Sigmoid colon (tissue), 3 donors: Measurements from ENCODE around the gene EMC8.

Experiments
- POLR2A ChIP-seq, 2 donors: fragments of 450-650 bp; IDR thresholded peaks; one replicate each; pipeline ENCODE4 v1.6.1; 2016; ENCODE audit warnings: antibody characterized with exemption in 2 of 2, mild to moderate bottlenecking in 2 of 2, moderate library complexity in 2 of 2
- TF ChIP-seq, protein P1 (sequence below), 4 experiments: fragments of 450-650 bp in 3 of 4; fragments of 200-600 bp in 1 of 4; IDR thresholded peaks; one replicate each; pipeline ENCODE4 v1.5.1; 2016 to 2019; ENCODE audit warnings: antibody characterized with exemption in 4 of 4, mild to moderate bottlenecking in 3 of 4, moderate library complexity in 2 of 4

- TF ChIP-seq, protein P1, sequence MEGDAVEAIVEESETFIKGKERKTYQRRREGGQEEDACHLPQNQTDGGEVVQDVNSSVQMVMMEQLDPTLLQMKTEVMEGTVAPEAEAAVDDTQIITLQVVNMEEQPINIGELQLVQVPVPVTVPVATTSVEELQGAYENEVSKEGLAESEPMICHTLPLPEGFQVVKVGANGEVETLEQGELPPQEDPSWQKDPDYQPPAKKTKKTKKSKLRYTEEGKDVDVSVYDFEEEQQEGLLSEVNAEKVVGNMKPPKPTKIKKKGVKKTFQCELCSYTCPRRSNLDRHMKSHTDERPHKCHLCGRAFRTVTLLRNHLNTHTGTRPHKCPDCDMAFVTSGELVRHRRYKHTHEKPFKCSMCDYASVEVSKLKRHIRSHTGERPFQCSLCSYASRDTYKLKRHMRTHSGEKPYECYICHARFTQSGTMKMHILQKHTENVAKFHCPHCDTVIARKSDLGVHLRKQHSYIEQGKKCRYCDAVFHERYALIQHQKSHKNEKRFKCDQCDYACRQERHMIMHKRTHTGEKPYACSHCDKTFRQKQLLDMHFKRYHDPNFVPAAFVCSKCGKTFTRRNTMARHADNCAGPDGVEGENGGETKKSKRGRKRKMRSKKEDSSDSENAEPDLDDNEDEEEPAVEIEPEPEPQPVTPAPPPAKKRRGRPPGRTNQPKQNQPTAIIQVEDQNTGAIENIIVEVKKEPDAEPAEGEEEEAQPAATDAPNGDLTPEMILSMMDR (IDR thresholded peaks at IDR 0.05), result no peak
- TF ChIP-seq POLR2A (IDR thresholded peaks at IDR 0.05), result no peak
Measured at GRCh38 chr16:85820604-85821372, 21.4 kb upstream of the EMC8 start.
